ENCODE measurements around the gene HDAC9.

DNA sequence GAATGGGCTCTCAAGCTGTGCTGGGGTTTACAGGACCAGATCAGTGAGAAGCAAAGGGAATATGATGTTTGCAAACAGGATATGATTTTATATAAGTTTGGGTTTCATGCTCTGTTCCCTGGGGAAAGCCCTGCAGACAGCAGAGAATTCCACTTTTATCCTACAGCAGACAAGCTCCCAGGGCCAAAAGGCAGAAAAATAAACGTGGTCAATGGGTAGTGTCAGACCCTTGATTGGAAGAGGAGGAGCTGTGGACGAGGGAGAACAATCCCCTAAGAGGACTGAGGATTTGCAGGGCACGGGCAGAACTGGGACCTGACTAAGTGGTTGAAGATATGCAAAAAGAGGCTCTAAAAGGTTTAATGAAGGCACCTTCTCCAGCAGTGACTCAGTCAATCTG, 275.3 kb downstream of the HDAC9 start:
- TF ChIP-seq, protein P1, sequence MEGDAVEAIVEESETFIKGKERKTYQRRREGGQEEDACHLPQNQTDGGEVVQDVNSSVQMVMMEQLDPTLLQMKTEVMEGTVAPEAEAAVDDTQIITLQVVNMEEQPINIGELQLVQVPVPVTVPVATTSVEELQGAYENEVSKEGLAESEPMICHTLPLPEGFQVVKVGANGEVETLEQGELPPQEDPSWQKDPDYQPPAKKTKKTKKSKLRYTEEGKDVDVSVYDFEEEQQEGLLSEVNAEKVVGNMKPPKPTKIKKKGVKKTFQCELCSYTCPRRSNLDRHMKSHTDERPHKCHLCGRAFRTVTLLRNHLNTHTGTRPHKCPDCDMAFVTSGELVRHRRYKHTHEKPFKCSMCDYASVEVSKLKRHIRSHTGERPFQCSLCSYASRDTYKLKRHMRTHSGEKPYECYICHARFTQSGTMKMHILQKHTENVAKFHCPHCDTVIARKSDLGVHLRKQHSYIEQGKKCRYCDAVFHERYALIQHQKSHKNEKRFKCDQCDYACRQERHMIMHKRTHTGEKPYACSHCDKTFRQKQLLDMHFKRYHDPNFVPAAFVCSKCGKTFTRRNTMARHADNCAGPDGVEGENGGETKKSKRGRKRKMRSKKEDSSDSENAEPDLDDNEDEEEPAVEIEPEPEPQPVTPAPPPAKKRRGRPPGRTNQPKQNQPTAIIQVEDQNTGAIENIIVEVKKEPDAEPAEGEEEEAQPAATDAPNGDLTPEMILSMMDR (IDR thresholded peaks at IDR 0.05) = no peak
- no peak for TF ChIP-seq POLR2A (IDR thresholded peaks at IDR 0.05)
